Transverse colon (tissue), 4 donors: ENCODE data around the gene COQ2.

ENCODE experiments used
- CTCF ChIP-seq, 5 experiments: fragments of 200-600 bp in 3 of 5; fragments of 450-650 bp in 2 of 5; sonication (generic) in 3 of 5; IDR thresholded peaks; 1 replicate in 2 of 5; 2 replicates in 3 of 5; pipeline ENCODE4 v1.5.1; 2016 to 2017; ENCODE audit warnings: antibody characterized with exemption in 5 of 5, inconsistent platforms in 3 of 5, mild to moderate bottlenecking in 2 of 5, moderate library complexity in 1 of 5
- EP300 ChIP-seq: sonication (generic); formaldehyde crosslinking; IDR thresholded peaks from one replicate; pipeline ENCODE4 v1.6.1; 2017; ENCODE audit warnings: antibody characterized with exemption, low read depth
- POLR2A ChIP-seq: fragments of 450-650 bp; IDR thresholded peaks from one replicate; pipeline ENCODE4 v1.6.1; 2016; ENCODE audit warnings: antibody characterized with exemption, mild to moderate bottlenecking, moderate library complexity
- POLR2AphosphoS5 ChIP-seq, 3 donors: sonication (generic); formaldehyde crosslinking; IDR thresholded peaks; one replicate each; pipeline ENCODE4 v1.6.1; 2016; ENCODE audit warnings: antibody characterized with exemption in 3 of 3

GRCh38 chr4:83237591-83237990 lies 47.0 kb downstream of the COQ2 start:
- TF ChIP-seq POLR2AphosphoS5 (IDR thresholded peaks at IDR 0.05) = no peak
- TF ChIP-seq POLR2A = no peak
- no peak for TF ChIP-seq CTCF (IDR thresholded peaks at IDR 0.05)
- no peak for TF ChIP-seq EP300
